Fibroblast of lung (primary cell): Measurements from ENCODE around the gene EIF2B5. TPM values are rescaled to one million over a fixed set of nuclear protein-coding genes. Genes with fewer than 3 reads are reported as not detected.
"Not testable (repeated sequence)": the region's sequence is repeated elsewhere in the genome, so short reads cannot be mapped to it uniquely, and the experiment has no call there.

Experiments used
- DNase-seq, 2 donors: peaks; one replicate each; pipeline versions ENCODE4 v3.0.0 to v3.0.0-alpha.2; 2010; ENCODE audit warnings: low read depth in 2 of 2
- H2AFZ ChIP-seq: 2 replicates; pipeline ENCODE4 v1.5.1; 2012; ENCODE audit warnings: low read length, control low read depth, inconsistent platforms
- H3K27ac ChIP-seq: 2 replicates; pipeline ENCODE4 v1.5.1; 2011; ENCODE audit warnings: low read length, control low read depth; ENCODE audit not compliant: insufficient read depth
- H3K27me3 ChIP-seq: 2 replicates; pipeline ENCODE4 v1.5.1; 2011; ENCODE audit warnings: mild to moderate bottlenecking, low read length; ENCODE audit not compliant: control insufficient read depth, insufficient read depth
- H3K36me3 ChIP-seq: 2 replicates; pipeline ENCODE4 v1.5.1; 2011; ENCODE audit warnings: low read length; ENCODE audit not compliant: control insufficient read depth, insufficient read depth
- H3K4me1 ChIP-seq: 2 replicates; pipeline ENCODE4 v1.5.1; 2011; ENCODE audit warnings: low read length; ENCODE audit not compliant: control insufficient read depth, insufficient read depth; ENCODE audit errors: extremely low read depth
- H3K4me2 ChIP-seq: 2 replicates; pipeline ENCODE4 v1.5.1; 2011; ENCODE audit warnings: low read length, control low read depth; ENCODE audit not compliant: insufficient read depth; ENCODE audit errors: extremely low read depth
- H3K4me3 ChIP-seq, 4 experiments: fragments of 200-600 bp in 1 of 4; sonication (generic) in 1 of 4; replicated peaks in 1 of 4; 2 replicates each; pipeline ENCODE4 v1.5.1; 2011 to 2016; ENCODE audit warnings: low read length in 4 of 4, low read depth in 3 of 4, mild to moderate bottlenecking in 3 of 4, control low read depth in 2 of 4, inconsistent platforms in 1 of 4, mixed read lengths in 1 of 4; ENCODE audit not compliant: insufficient read depth in 1 of 4; ENCODE audit errors: control extremely low read depth in 1 of 4
- H3K79me2 ChIP-seq: 2 replicates; pipeline ENCODE4 v1.5.1; 2012; ENCODE audit warnings: mild to moderate bottlenecking, low read length, inconsistent platforms; ENCODE audit not compliant: control insufficient read depth, insufficient read depth
- H3K9ac ChIP-seq: 2 replicates; pipeline ENCODE4 v1.5.1; 2011; ENCODE audit warnings: mild to moderate bottlenecking, low read length, control low read depth; ENCODE audit not compliant: insufficient read depth
- H3K9me3 ChIP-seq: 2 replicates; pipeline ENCODE4 v1.5.1; 2012; ENCODE audit warnings: low read depth, low read length; ENCODE audit not compliant: control insufficient read depth, insufficient read depth
- H4K20me1 ChIP-seq: 2 replicates; pipeline ENCODE4 v1.5.1; 2011; ENCODE audit warnings: low read length; ENCODE audit not compliant: control insufficient read depth, insufficient read depth; ENCODE audit errors: extremely low read depth
- EZH2 ChIP-seq: IDR thresholded peaks from 2 replicates; pipeline ENCODE4 v1.5.1; 2012; ENCODE audit warnings: low read length, control low read depth, mild to moderate bottlenecking; ENCODE audit errors: missing control alignments
- polyA plus RNA-seq, 2 donors: library from polyadenylated mRNA; depleted of rRNA in 1 of 2; stranded (reverse) in 1 of 2; unstranded in 1 of 2; fragments of >200 nt; gene quantifications; 2 replicates each; pipeline ENCODE4 v1.2.1, GENCODE V29; 2011 to 2012; ENCODE audit warnings: missing spikeins in 1 of 2
- total RNA-seq: library from RNA; depleted of rRNA; stranded (reverse); fragments of >200 nt; gene quantifications from 2 replicates; pipeline ENCODE4 v1.2.1, GENCODE V29; 2014
- TF ChIP-seq, protein P1 (sequence below), 2 donors: IDR thresholded peaks in 1 of 2; conservative IDR thresholded peaks in 1 of 2; 1 replicate in 1 of 2; 2 replicates in 1 of 2; pipeline ENCODE4 v1.5.1; 2011 to 2012; ENCODE audit warnings: low read length in 2 of 2, control low read depth in 1 of 2, inconsistent platforms in 1 of 2, low read depth in 1 of 2, mild to moderate bottlenecking in 1 of 2

EIF2B5 gene
- total and polyA plus RNA-seq, 2 donors (not counting 1 experiment from before 2014, with no cell fraction given), result 23.8 to 26.9 TPM

- Histone ChIP-seq H2AFZ (no peak overlapping the region), H3K9me3 (no peaks in the 10 kb centered on the region), H3K4me3 (peak overlapping the region; percentile 58 to 88 (median 73)), H3K9ac (no peak overlapping the region), H3K4me1 (peaks cover 7% of the 10 kb centered on the region), H3K27ac (peak overlapping the region; percentile 36), H3K79me2 (peaks cover 60% of the 10 kb centered on the region), H3K27me3 (no peaks in the 10 kb centered on the region), H3K4me2 (peak overlapping the region; percentile 99), H4K20me1 (no peaks in the 10 kb centered on the region), H3K36me3 (no peaks in the 10 kb centered on the region)
- no peak for DNase-seq
- no peak for TF ChIP-seq EZH2
These were observed 22.0 kb downstream of the EIF2B5 start for GRCh38 chr3:184157206-184157605.

GRCh38 chr3:184158404-184158803, 23.2 kb downstream of the EIF2B5 start:
- Histone ChIP-seq H3K36me3 (peaks cover 2% of the 10 kb centered on the region), H3K27ac (no peak overlapping the region), H3K9ac (no peak overlapping the region), H3K4me3 (peak overlapping the region in 1 of 4 experiments; percentile 82), H3K79me2 (peaks cover 68% of the 10 kb centered on the region), H3K4me2 (peak overlapping the region; percentile 0), H3K9me3 (no peaks in the 10 kb centered on the region), H4K20me1 (no peaks in the 10 kb centered on the region), H3K27me3 (no peaks in the 10 kb centered on the region), H2AFZ (no peak overlapping the region), H3K4me1 (peaks cover 7% of the 10 kb centered on the region)
- TF ChIP-seq, protein P1, sequence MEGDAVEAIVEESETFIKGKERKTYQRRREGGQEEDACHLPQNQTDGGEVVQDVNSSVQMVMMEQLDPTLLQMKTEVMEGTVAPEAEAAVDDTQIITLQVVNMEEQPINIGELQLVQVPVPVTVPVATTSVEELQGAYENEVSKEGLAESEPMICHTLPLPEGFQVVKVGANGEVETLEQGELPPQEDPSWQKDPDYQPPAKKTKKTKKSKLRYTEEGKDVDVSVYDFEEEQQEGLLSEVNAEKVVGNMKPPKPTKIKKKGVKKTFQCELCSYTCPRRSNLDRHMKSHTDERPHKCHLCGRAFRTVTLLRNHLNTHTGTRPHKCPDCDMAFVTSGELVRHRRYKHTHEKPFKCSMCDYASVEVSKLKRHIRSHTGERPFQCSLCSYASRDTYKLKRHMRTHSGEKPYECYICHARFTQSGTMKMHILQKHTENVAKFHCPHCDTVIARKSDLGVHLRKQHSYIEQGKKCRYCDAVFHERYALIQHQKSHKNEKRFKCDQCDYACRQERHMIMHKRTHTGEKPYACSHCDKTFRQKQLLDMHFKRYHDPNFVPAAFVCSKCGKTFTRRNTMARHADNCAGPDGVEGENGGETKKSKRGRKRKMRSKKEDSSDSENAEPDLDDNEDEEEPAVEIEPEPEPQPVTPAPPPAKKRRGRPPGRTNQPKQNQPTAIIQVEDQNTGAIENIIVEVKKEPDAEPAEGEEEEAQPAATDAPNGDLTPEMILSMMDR (conservative IDR thresholded peaks at IDR 0.05 in 1 of 2, IDR thresholded peaks at IDR 0.05 in 1 of 2; ENCODE audit: low read depth in 1 of 2, low read length in 2 of 2), result no peak
- TF ChIP-seq EZH2, result no peak
- no peak for DNase-seq

DNA sequence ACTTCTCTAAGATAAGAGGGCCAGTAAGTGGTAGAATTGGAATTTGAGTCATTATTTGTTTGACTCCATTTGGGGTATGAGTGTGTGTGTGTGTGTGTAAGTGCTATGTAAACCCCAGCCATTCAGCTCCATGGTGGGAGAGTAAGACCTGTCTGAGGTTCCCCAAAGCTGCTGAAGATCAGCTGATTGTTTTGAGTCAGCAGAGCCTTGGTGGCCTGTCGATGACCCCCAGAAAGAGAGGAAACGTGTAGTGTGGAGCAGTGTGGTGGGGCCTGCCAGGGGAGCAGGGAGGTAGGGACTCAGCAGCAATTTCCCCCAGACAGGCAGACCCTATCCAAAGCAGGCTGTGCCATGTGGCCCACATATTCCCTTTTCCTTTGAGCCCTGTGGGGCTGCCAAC, 25.3 kb downstream of the EIF2B5 start:
- Histone ChIP-seq H3K79me2 (peaks cover 78% of the 10 kb centered on the region), H3K4me2 (peak overlapping the region; percentile 75), H4K20me1 (no peaks in the 10 kb centered on the region), H3K4me3 (peak overlapping the region in 2 of 4 experiments; percentile 20 to 39), H3K9me3 (no peaks in the 10 kb centered on the region), H3K36me3 (peaks cover 15% of the 10 kb centered on the region), H3K27me3 (no peaks in the 10 kb centered on the region), H3K9ac (peak overlapping the region; percentile 40), H3K27ac (peak overlapping the region; percentile 76), H2AFZ (no peak overlapping the region), H3K4me1 (peaks cover 7% of the 10 kb centered on the region)
- DNase-seq, result peak; percentile 53 to 90
- TF ChIP-seq, protein P1 (conservative IDR thresholded peaks at IDR 0.05 in 1 of 2, IDR thresholded peaks at IDR 0.05 in 1 of 2; ENCODE audit: low read depth in 1 of 2, low read length in 2 of 2), result no peak
- no peak for TF ChIP-seq EZH2

DNA sequence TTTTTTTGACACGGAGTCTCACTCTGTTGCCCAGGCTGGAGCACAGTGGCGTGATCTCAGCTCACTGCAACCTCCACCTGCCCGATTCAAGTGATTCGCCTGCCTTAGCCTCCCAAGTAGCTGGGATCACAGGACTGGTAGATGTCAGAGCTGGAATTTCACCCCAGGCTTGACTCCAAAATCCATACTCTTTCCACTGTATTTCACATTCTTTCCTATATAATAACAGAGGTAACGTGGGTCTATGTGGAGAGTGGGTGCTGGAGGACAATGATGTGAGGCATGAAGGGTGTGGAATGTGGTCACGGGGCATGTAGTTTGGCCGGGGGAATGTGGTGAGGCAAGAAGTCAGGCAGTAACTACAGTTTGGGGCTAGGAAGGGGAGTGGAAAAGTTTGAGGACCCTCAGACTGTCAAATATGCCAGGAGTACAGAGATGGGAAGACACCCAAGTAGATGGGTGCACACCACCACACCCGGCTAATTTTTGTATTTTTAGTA, 27.5 kb downstream of the EIF2B5 start:
- H3K4me2 ChIP-seq, H4K20me1 ChIP-seq, H3K9ac ChIP-seq, H3K27ac ChIP-seq, H3K9me3 ChIP-seq, H3K4me1 ChIP-seq, H3K4me3 ChIP-seq, H3K27me3 ChIP-seq, H2AFZ ChIP-seq: not testable (repeated sequence)
- peaks cover 29% of the 10 kb centered on the region for H3K36me3 ChIP-seq
- DNase-seq, result peak in 1 of 2 donors; percentile 55
- peaks cover 56% of the 10 kb centered on the region for H3K79me2 ChIP-seq
